Stimulated activated CD8-positive, alpha-beta memory T cell treated with anti-CD3 and anti-CD28 coated beads, Interleukin-15, amount 100 ng/mL, for 1 hour (primary cell): ENCODE results near the gene VTI1A.
"Not testable (repeated sequence)": the region's sequence is repeated elsewhere in the genome, so short reads cannot be mapped to it uniquely, and the experiment has no call there.

Experiments
- DNase-seq: peaks from one replicate; pipeline ENCODE4 v3.0.0-alpha.2; 2020; ENCODE audit warnings: low read depth

Gene VTI1A

GRCh38 chr10:112835944-112836451 lies 389.0 kb downstream of the VTI1A start:
- no peak for DNase-seq

- DNase-seq = no peak
Measured at GRCh38 chr10:112838784-112839481, 391.9 kb downstream of the VTI1A start.

GRCh38 chr10:112839928-112840654 lies 393.1 kb downstream of the VTI1A start:
- DNase-seq = no peak

- DNase-seq = no peak
Measured at GRCh38 chr10:112841549-112841948, 394.5 kb downstream of the VTI1A start.

GRCh38 chr10:112842832-112843360 lies 395.9 kb downstream of the VTI1A start:
- DNase-seq = no peak

GRCh38 chr10:112843623-112844022 lies 396.6 kb downstream of the VTI1A start:
- no peak for DNase-seq

- DNase-seq = no peak
Measured at GRCh38 chr10:112844681-112845544, 397.9 kb downstream of the VTI1A start.

GRCh38 chr10:112847778-112848177 lies 400.8 kb downstream of the VTI1A start:
- DNase-seq = no peak

- no peak for DNase-seq
Measured at GRCh38 chr10:112848228-112848627, 401.2 kb downstream of the VTI1A start.

GRCh38 chr10:112848868-112849430 lies 401.9 kb downstream of the VTI1A start:
- no peak for DNase-seq

GRCh38 chr10:112849546-112849945 lies 402.5 kb downstream of the VTI1A start:
- DNase-seq = no peak

- no peak for DNase-seq
Measured at GRCh38 chr10:112851181-112851580, 404.2 kb downstream of the VTI1A start.

- no peak for DNase-seq
Measured at GRCh38 chr10:112851588-112852211, 404.7 kb downstream of the VTI1A start.

- DNase-seq = no peak
Measured at GRCh38 chr10:112852306-112852705, 405.3 kb downstream of the VTI1A start.

- no peak for DNase-seq
Measured at GRCh38 chr10:112855134-112855533, 408.1 kb downstream of the VTI1A start.

- no peak for DNase-seq
Measured at GRCh38 chr10:112857493-112857892, 410.5 kb downstream of the VTI1A start.

- DNase-seq = no peak
Measured at GRCh38 chr10:112858986-112859651, 412.1 kb downstream of the VTI1A start.

- DNase-seq = no peak
Measured at GRCh38 chr10:112859793-112860192, 412.8 kb downstream of the VTI1A start.

- not testable (repeated sequence) for DNase-seq
Measured at GRCh38 chr10:112863461-112863860, 416.4 kb downstream of the VTI1A start.
